HepG2 (cell line): ENCODE measurements around the gene FGGY. TPM values are rescaled to one million over a fixed set of nuclear protein-coding genes. Genes with fewer than 3 reads are reported as not detected.

Experiments used
- CSRNP1 ChIP-seq: sonication (generic); formaldehyde crosslinking; IDR thresholded peaks from 2 replicates; pipeline ENCODE4 v1.8.1; 2023; ENCODE audit warnings: mild to moderate bottlenecking, missing genetic modification reagents
- FOXM1 ChIP-seq: sonication (generic); formaldehyde crosslinking; IDR thresholded peaks from 2 replicates; pipeline ENCODE4 v1.5.0; 2020; ENCODE audit warnings: missing genetic modification reagents
- FOXP1 ChIP-seq, 2 experiments: fragments of 450-650 bp in 1 of 2; IDR thresholded peaks; 2 replicates each; pipeline ENCODE4 v1.6.1; 2017 to 2018; ENCODE audit warnings: antibody characterized with exemption in 1 of 2
- HNRNPUL1 ChIP-seq: fragments of 200-400 bp; formaldehyde crosslinking; IDR thresholded peaks from 2 replicates; pipeline ENCODE4 v1.6.1; 2017; ENCODE audit warnings: low read depth, mild to moderate bottlenecking, low read length, moderate library complexity
- NCOA5 ChIP-seq: sonication (generic); formaldehyde crosslinking; IDR thresholded peaks from 2 replicates; pipeline ENCODE4 v1.4.0; 2020; ENCODE audit warnings: missing genetic modification reagents
- SNRNP70 ChIP-seq: fragments of 200-400 bp; formaldehyde crosslinking; IDR thresholded peaks from 2 replicates; pipeline ENCODE4 v1.6.1; 2017; ENCODE audit warnings: mild to moderate bottlenecking, low read depth, low read length, moderate library complexity
- TBL1XR1 ChIP-seq: fragments of 150-350 bp; IDR thresholded peaks from 2 replicates; pipeline ENCODE4 v1.6.1; 2014; ENCODE audit warnings: borderline replicate concordance, low read length; ENCODE audit not compliant: partially characterized antibody
- TP53 ChIP-seq: sonication (generic); formaldehyde crosslinking; conservative IDR thresholded peaks from 2 replicates; pipeline ENCODE4 v1.4.0; 2020; ENCODE audit warnings: missing genetic modification reagents
- ZNF414 ChIP-seq: sonication (generic); formaldehyde crosslinking; IDR thresholded peaks from 2 replicates; pipeline ENCODE4 v1.5.0; 2020; ENCODE audit warnings: missing genetic modification reagents
- ZNF431 ChIP-seq: sonication (generic); formaldehyde crosslinking; IDR thresholded peaks from 2 replicates; pipeline ENCODE4 v1.9.0; 2022; ENCODE audit warnings: missing genetic modification reagents, low read depth, mild to moderate bottlenecking, borderline replicate concordance
- ZNF496 ChIP-seq: sonication (generic); formaldehyde crosslinking; IDR thresholded peaks from 2 replicates; pipeline ENCODE4 v1.8.1; 2023; ENCODE audit warnings: mild to moderate bottlenecking, moderate library complexity, missing genetic modification reagents; ENCODE audit not compliant: insufficient replicate concordance
- ZNF563 ChIP-seq: sonication (generic); formaldehyde crosslinking; IDR thresholded peaks from 2 replicates; pipeline ENCODE4 v1.8.0; 2022; ENCODE audit warnings: mild to moderate bottlenecking, moderate library complexity, missing genetic modification reagents
- ZNF687 ChIP-seq: sonication (generic); formaldehyde crosslinking; IDR thresholded peaks from 2 replicates; pipeline ENCODE4 v1.5.1; 2020; ENCODE audit warnings: mild to moderate bottlenecking, missing genetic modification reagents, moderate library complexity
- ZNF75D ChIP-seq: sonication (generic); formaldehyde crosslinking; IDR thresholded peaks from 2 replicates; pipeline ENCODE4 v1.8.1; 2023; ENCODE audit warnings: missing genetic modification reagents, mild to moderate bottlenecking, borderline replicate concordance
- polyA plus RNA-seq, 8 experiments: library from polyadenylated mRNA; depleted of rRNA in 3 of 8; stranded (reverse) in 7 of 8; unstranded in 1 of 8; fragments of >200 nt; fragmentation: Illumina TruSeq in 4 of 8; extraction: Trizol in 4 of 8; gene quantifications; 2 replicates each; pipeline versions ENCODE4 v1.2.1 to v1.2.3, GENCODE V29; 2011 to 2016; ENCODE audit warnings: low read depth in 4 of 8, missing spikeins in 1 of 8, mixed read lengths in 1 of 8; ENCODE audit not compliant: insufficient read depth in 1 of 8
- total RNA-seq, 5 experiments: library from RNA; depleted of rRNA; stranded (reverse); fragments of >200 nt; fragmentation: Illumina TruSeq; extraction: Trizol; gene quantifications; 2 replicates each; pipeline ENCODE4 v1.2.3, GENCODE V29; 2016; ENCODE audit warnings: low read depth in 1 of 5
- TF ChIP-seq, protein P1 (sequence below): IDR thresholded peaks from 2 replicates; pipeline ENCODE4 v1.6.1; 2016; ENCODE audit warnings: mild to moderate bottlenecking, missing biosample characterization, missing genetic modification reagents
- TF ChIP-seq, protein P2 (sequence below): sonication (generic); formaldehyde crosslinking; IDR thresholded peaks from 2 replicates; pipeline ENCODE4 v1.5.0; 2020; ENCODE audit warnings: mild to moderate bottlenecking, low read depth, missing genetic modification reagents, borderline replicate concordance
- TF ChIP-seq, protein P3 (sequence below): sonication (generic); formaldehyde crosslinking; conservative IDR thresholded peaks from 2 replicates; pipeline ENCODE4 v1.4.0; 2020; ENCODE audit warnings: missing genetic modification reagents
- TF ChIP-seq, protein P4 (sequence below): sonication (generic); formaldehyde crosslinking; IDR thresholded peaks from 2 replicates; pipeline ENCODE4 v1.5.1; 2020; ENCODE audit warnings: missing genetic modification reagents, mild to moderate bottlenecking, borderline replicate concordance

The FGGY gene
- total and polyA plus RNA-seq, 2 of the 13 experiments (the other 11 are each of a cell fraction or from before 2014, with no cell fraction given) = 15.7 to 27.5 TPM

DNA sequence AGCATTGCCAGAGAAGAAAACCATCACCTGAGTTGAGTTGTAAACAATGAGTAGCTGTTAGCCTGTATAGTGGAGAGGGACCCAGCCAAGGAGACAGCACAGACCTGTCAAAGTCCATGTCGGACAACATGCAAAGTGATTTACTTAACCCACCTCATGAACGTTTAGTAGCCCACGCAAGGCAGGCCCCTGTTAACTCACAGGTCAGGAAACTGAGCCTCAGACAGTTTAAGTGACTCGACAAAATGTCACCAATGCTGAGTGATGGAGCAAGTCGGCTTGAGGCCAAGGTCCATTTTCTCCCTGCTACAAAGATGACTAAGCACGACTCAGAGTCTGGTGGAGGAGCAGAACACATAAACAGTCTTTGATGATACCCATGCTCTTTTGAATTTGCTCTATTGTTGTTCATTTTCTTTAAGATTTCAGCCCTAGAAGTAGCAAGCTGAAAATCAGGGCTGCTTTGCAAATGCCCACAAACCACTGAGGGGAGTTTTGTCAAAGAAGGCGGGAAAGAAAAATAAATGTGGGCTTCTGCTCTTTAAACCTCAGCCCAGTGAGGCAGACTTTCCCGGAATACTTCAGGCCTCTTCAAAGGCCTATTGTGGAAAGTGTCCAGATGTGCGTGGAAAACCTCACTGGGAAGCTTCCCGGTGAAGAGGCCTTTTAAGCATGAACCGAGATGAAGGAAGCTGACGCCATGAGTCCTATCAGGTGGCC, 434.0 kb downstream of the FGGY start (continued):
- TF ChIP-seq ZNF75D (CRISPR knock-in tag) (no peak), SNRNP70 (no peak), FOXP1 (IDR thresholded peaks at IDR 0.05) (no peak), FOXP1 (CRISPR knock-in tag; IDR thresholded peaks at IDR 0.05) (peak; percentile 52), NCOA5 (no peak), ZNF496 (no peak), CSRNP1 (CRISPR knock-in tag) (no peak), FOXM1 (CRISPR knock-in tag) (no peak), TBL1XR1 (no peak), ZNF431 (CRISPR knock-in tag) (no peak), HNRNPUL1 (no peak), ZNF414 (peak; percentile 70; the same call in 1 of the 2 replicates), ZNF563 (CRISPR knock-in tag) (no peak), ZNF687 (CRISPR knock-in tag) (no peak), TP53 (CRISPR knock-in tag) (no peak)
- TF ChIP-seq, protein P1, sequence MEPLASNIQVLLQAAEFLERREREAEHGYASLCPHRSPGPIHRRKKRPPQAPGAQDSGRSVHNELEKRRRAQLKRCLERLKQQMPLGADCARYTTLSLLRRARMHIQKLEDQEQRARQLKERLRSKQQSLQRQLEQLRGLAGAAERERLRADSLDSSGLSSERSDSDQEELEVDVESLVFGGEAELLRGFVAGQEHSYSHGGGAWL (CRISPR knock-in tag) = no peak
- TF ChIP-seq, protein P2, sequence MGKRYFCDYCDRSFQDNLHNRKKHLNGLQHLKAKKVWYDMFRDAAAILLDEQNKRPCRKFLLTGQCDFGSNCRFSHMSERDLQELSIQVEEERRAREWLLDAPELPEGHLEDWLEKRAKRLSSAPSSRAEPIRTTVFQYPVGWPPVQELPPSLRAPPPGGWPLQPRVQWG (CRISPR knock-in tag) = no peak
- TF ChIP-seq, protein P3, sequence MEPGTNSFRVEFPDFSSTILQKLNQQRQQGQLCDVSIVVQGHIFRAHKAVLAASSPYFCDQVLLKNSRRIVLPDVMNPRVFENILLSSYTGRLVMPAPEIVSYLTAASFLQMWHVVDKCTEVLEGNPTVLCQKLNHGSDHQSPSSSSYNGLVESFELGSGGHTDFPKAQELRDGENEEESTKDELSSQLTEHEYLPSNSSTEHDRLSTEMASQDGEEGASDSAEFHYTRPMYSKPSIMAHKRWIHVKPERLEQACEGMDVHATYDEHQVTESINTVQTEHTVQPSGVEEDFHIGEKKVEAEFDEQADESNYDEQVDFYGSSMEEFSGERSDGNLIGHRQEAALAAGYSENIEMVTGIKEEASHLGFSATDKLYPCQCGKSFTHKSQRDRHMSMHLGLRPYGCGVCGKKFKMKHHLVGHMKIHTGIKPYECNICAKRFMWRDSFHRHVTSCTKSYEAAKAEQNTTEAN (CRISPR knock-in tag) = no peak
- TF ChIP-seq, protein P4, sequence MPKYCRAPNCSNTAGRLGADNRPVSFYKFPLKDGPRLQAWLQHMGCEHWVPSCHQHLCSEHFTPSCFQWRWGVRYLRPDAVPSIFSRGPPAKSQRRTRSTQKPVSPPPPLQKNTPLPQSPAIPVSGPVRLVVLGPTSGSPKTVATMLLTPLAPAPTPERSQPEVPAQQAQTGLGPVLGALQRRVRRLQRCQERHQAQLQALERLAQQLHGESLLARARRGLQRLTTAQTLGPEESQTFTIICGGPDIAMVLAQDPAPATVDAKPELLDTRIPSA (CRISPR knock-in tag) = no peak
